ENCODE data around the gene TAF13.

TAF13 gene

GRCh38 chr1:109105881-109106280 is 30.1 kb upstream of the TAF13 start:
- no peak for DNase-seq (ENCODE audit: low read depth)
- no peak for TF ChIP-seq CTCF (IDR thresholded peaks at IDR 0.05; ENCODE audit: low read depth, low read length, missing control alignments)
- H3K4me3 ChIP-seq (ENCODE audit: low read depth, low read length) = no peak overlapping the region

GRCh38 chr1:109104364-109105151 is 28.8 kb upstream of the TAF13 start:
- no peak overlapping the region for H3K4me3 ChIP-seq (ENCODE audit: low read depth, low read length)
- no peak for DNase-seq (ENCODE audit: low read depth)
- no peak for TF ChIP-seq CTCF (IDR thresholded peaks at IDR 0.05; ENCODE audit: low read depth, low read length, missing control alignments)

GRCh38 chr1:109099938-109100773 is 24.4 kb upstream of the TAF13 start:
- TF ChIP-seq CTCF (IDR thresholded peaks at IDR 0.05; ENCODE audit: low read depth, low read length, missing control alignments) = peak; percentile 84
- peak overlapping the region; percentile 86 for H3K4me3 ChIP-seq (ENCODE audit: low read depth, low read length)
- peak; percentile 94 for DNase-seq (ENCODE audit: low read depth)

GRCh38 chr1:109096120-109096519 is 20.3 kb upstream of the TAF13 start:
- H3K4me3 ChIP-seq (ENCODE audit: low read depth, low read length) = no peak overlapping the region
- no peak for DNase-seq (ENCODE audit: low read depth)
- TF ChIP-seq CTCF (IDR thresholded peaks at IDR 0.05; ENCODE audit: low read depth, low read length, missing control alignments) = no peak

- no peak for TF ChIP-seq CTCF (IDR thresholded peaks at IDR 0.05; ENCODE audit: low read depth, low read length, missing control alignments)
- no peak for DNase-seq (ENCODE audit: low read depth)
Observed at GRCh38 chr1:109095631-109096030, 19.8 kb upstream of the TAF13 start.

GRCh38 chr1:109094871-109095270 is 19.1 kb upstream of the TAF13 start:
- TF ChIP-seq CTCF (IDR thresholded peaks at IDR 0.05; ENCODE audit: low read depth, low read length, missing control alignments) = no peak
- no peak overlapping the region for H3K4me3 ChIP-seq (ENCODE audit: low read depth, low read length)
- DNase-seq (ENCODE audit: low read depth) = no peak

More at GRCh38 chr1:109095631-109096030, 19.8 kb upstream of the TAF13 start:
- H3K4me3 ChIP-seq (ENCODE audit: low read depth, low read length) = no peak overlapping the region

All from GM12864 (cell line).